PC-3 (cell line): ENCODE data around the gene IFNAR1.

Experiments used
- CTCF ChIP-seq: fragments of 300-600 bp; sonication (generic); conservative IDR thresholded peaks from 2 replicates; pipeline ENCODE4 v1.5.1; 2017; ENCODE audit warnings: antibody characterized with exemption, low read depth, mild to moderate bottlenecking, low read length
- EZH2 ChIP-seq: fragments of 300-600 bp; sonication (generic); IDR thresholded peaks from one replicate; pipeline ENCODE4 v1.6.1; 2017; ENCODE audit warnings: antibody characterized with exemption, mild to moderate bottlenecking, low read length; ENCODE audit not compliant: unreplicated experiment
- EZH2phosphoT487 ChIP-seq: fragments of 300-600 bp; sonication (generic); IDR thresholded peaks from 2 replicates; pipeline ENCODE4 v1.6.1; 2018; ENCODE audit warnings: mild to moderate bottlenecking, antibody characterized with exemption, low read length, borderline replicate concordance

- TF ChIP-seq CTCF = no peak
- TF ChIP-seq EZH2phosphoT487 = no peak
- no peak for TF ChIP-seq EZH2
Measured at GRCh38 chr21:33360281-33360680, 35.5 kb downstream of the IFNAR1 start.
